GM06990 (cell line): ENCODE measurements around the gene CRYBG2.

Source experiments
- DNase-seq: peaks from one replicate; pipeline ENCODE4 v3.0.0-alpha.2; 2011; ENCODE audit not compliant: insufficient read length; ENCODE audit errors: extremely low read depth
- H3K27me3 ChIP-seq: replicated peaks from 2 replicates; pipeline ENCODE4 v1.6.0; 2011; ENCODE audit warnings: low read length; ENCODE audit not compliant: control insufficient read depth, insufficient read depth
- H3K36me3 ChIP-seq: 2 replicates; pipeline ENCODE4 v1.5.1; 2011; ENCODE audit warnings: low read length; ENCODE audit not compliant: control insufficient read depth, insufficient read depth
- H3K4me3 ChIP-seq: replicated peaks from 2 replicates; pipeline ENCODE4 v1.5.1; 2011; ENCODE audit warnings: low read depth, mild to moderate bottlenecking, control low read depth, low read length
- CTCF ChIP-seq: IDR thresholded peaks from 2 replicates; pipeline ENCODE4 v1.5.1; 2011; ENCODE audit warnings: low read length, control low read depth, mild to moderate bottlenecking, inconsistent platforms; ENCODE audit not compliant: insufficient read depth, poor library complexity, severe bottlenecking

Gene CRYBG2

DNA sequence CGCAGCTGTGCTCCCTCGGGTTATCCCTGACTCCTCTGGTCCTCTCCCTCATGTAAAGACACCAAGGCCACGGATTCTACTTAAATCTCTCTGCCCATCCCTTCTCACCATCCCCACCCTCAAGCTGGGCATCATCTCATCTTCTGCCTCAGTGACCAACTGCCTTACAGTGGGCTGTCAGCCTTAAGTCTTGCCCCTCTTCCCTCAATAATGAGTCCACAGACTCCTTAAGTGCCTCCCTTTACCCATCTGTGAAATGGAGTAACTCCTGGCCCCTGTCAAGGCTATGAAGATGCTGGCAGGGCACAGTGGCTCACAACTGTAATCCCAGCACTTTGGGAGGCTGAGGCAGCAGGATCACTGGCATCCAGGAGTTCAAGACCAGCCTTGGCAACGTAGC, 62.0 kb downstream of the CRYBG2 start:
- Histone ChIP-seq H3K4me3 (no peak overlapping the region), H3K36me3 (no peaks in the 10 kb centered on the region), H3K27me3 (no peaks in the 10 kb centered on the region)
- no peak for TF ChIP-seq CTCF
- no peak for DNase-seq

- TF ChIP-seq CTCF = no peak
- DNase-seq = no peak
- no peak overlapping the region for H3K4me3 ChIP-seq
- H3K36me3 ChIP-seq = no peaks in the 10 kb centered on the region
- H3K27me3 ChIP-seq = no peaks in the 10 kb centered on the region
Measured at GRCh38 chr1:26291433-26291832, 62.5 kb downstream of the CRYBG2 start.

DNA sequence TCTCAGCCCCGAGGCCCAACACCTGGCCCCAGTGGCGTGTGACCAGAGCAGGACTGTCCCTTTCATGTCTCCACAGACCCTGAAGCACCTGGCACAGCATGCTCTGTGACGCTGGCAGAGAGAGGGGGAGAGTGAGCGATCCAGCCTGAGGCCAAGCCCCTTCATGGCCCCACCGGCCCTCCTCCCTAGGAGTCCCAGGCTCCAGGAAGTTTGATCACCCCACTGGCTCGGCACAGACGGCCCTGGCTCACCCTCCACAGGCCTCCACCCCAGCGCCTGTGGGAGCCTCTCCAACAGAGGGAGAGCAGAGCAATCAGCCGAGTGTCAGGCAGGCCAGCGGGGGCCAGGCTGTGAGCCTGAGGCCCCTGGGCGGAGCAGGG, 63.1 kb downstream of the CRYBG2 start:
- TF ChIP-seq CTCF = no peak

DNA sequence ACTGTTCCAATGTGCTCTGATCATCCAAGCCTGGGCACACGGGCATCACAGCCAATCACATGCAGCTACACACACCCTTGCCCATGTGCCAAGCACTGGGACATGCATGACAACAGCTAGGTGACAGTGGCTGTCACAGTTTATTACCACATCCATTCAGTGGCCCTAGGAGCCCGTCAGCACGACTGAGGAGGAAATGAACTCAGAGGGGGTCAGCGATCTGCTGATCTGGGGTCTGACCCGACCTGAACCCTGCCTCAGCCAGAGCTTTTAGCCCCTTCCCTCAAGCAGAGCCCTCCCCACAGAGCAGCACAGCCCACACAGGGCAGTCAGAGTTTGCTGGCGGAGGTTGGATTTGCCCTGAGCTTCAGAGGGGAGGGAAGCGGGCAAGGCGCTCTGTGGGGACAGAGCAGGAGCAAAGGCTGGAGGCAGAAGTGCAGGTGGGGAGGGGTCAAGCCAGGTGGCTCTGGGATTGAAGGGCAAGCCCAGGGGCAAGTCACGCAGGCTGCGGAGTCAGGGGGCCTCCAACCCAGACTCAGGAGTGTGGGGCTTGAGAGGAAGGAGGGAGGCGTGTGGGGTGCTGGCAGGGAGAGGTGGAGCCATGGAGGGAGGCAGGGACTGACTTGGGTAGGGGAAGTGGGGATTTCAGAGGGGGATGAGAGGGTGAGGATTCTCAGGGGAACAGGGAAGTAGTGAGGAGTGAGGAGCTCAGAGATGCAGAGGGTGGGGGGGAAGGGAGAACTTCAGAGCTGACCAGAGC, 63.6 kb downstream of the CRYBG2 start:
- H3K27me3 ChIP-seq = no peaks in the 10 kb centered on the region
- no peak for DNase-seq
- no peaks in the 10 kb centered on the region for H3K36me3 ChIP-seq
- TF ChIP-seq CTCF = no peak
- H3K4me3 ChIP-seq = no peak overlapping the region

More for the DNA sequence above, 63.1 kb downstream of the CRYBG2 start:
- Histone ChIP-seq H3K36me3 (no peaks in the 10 kb centered on the region), H3K27me3 (no peaks in the 10 kb centered on the region), H3K4me3 (no peak overlapping the region)
- no peak for DNase-seq

DNA sequence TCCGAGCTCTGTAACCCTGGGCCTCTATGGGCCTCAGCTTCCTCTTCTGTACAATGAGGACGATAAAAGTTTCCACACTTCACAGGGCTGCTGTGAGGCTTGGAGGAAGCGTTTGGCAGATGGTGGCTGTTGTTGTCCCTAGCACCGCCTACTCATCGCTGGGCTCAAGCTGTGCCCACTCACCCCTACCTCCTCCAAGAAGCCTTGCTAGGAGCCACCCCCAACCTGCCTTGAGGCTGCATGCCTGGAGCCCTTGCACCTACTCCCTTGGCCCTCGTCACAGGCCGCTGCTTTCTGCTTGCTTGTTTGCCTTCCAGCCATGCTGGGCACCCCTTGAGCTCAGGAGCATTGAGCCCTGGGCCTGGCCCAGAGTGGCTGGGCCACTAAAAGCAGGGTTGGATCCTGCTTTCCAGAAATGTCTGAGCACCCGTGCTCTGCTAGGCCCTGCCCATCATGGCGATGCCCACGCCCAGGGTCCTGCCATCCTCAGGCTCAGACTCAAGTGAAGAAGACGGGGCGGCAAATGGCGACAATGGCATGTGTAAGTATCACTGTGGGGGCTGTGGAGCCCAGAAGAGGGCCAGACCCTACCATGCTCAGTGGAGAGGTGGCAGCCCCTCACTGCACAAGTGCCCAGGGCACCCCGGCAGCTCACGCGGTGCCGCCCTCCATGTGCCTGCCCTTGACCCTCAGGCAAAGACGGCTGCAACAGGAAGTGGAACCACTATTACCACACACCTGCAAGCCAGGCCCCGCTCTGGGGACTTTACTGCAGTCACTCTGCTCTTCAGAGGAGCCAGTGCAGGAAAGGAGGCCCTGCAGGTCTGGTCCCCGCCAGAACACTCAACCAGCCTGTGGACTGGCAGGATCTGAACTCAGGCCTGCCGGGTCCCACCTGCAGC, 64.5 kb downstream of the CRYBG2 start:
- Histone ChIP-seq H3K4me3 (no peak overlapping the region), H3K27me3 (no peaks in the 10 kb centered on the region), H3K36me3 (no peaks in the 10 kb centered on the region)
- TF ChIP-seq CTCF = no peak
- DNase-seq = peak; percentile 76
